ENCODE data around the gene DRG1.
A peak's percentile ranks its signal among the peaks of the same experiment; 100 is the strongest.

Gene DRG1

DNA sequence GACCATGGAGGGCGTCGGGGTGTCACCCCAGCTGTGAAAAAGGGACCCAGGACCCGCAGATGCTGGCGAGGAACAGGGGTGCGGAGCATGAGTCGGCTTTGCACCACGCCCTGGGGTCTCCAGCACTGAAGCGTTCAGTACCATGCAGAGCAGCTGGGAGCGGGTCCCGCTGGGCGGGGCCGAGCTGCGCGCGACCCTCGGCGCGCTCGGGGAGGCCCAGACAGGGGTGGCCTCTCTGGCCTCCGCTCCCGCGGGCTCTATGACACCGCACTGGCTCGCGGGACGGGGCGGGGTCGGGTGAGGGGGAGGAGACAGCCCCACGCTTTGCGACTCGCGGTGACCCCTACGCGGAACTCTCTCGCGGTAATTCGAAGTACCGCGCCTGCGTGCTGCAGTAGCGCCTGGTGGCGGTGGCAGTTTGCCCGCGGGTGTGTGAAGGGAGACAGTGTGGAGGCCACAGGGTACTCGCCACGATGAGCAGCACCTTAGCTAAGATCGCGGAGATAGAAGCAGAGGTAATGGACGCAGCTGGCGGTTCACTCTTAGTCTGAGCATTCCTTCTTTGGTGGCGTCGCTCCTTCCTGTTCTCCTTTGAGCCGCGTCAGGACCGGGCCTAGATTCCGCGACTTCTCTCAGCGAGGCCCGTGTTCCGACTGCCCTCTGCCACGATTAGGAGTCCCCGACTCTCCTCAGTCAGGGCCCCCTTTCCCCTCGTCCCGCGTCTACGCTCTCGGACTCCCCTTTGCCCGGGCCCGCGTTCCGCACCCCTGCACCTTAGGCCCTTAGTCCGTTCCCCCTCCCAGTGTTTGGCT lies at the start of gene DRG1:
TSS of gene DRG1 (plus strand) at position 394 of the 812 bp plus-strand sequence. CDS start at position 474, 80 bp downstream.
- DNase-seq (ENCODE audit: low read depth) = peak; percentile 81
- peak within 1 kb of the TSS; percentile 96 for H3K4me3 ChIP-seq (ENCODE audit: low read length)
- no peak for TF ChIP-seq CTCF (conservative IDR thresholded peaks at IDR 0.05; ENCODE audit: low read depth, low read length)

GRCh38 chr22:31349960-31350359 lies 49.4 kb upstream of the DRG1 start:
- no peak overlapping the region for H3K4me3 ChIP-seq (ENCODE audit: low read length)
- no peak for DNase-seq (ENCODE audit: low read depth)
- TF ChIP-seq CTCF (conservative IDR thresholded peaks at IDR 0.05; ENCODE audit: low read depth, low read length) = no peak

- H3K4me3 ChIP-seq (ENCODE audit: low read length) = no peak overlapping the region
- DNase-seq (ENCODE audit: low read depth) = no peak
- TF ChIP-seq CTCF (conservative IDR thresholded peaks at IDR 0.05; ENCODE audit: low read depth, low read length) = no peak
Measured at GRCh38 chr22:31350410-31350863, 49.0 kb upstream of the DRG1 start.

GRCh38 chr22:31354515-31354914 lies 44.9 kb upstream of the DRG1 start:
- DNase-seq (ENCODE audit: low read depth) = no peak
- no peak for TF ChIP-seq CTCF (conservative IDR thresholded peaks at IDR 0.05; ENCODE audit: low read depth, low read length)
- H3K4me3 ChIP-seq (ENCODE audit: low read length) = no peak overlapping the region

DNA sequence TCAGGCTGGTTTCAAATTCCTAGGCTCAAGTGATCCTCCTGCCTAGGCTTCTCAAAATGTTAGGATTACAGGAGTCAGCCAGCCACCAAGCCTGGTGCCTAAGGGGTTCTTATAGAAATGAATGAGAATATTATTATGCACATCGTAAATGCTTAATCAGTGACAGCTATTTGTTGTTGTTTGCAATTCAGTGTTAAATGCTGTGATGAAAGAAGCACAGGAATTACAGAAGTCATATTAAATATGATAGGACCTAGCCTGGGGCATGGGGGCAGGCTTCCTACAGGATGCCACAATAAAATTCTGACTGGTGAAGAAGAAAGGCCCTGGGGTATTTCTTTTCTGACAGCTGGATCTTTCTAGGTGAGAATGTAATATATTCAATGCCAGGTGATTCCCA lies 39.4 kb upstream of the DRG1 start:
- no peak for TF ChIP-seq CTCF (conservative IDR thresholded peaks at IDR 0.05; ENCODE audit: low read depth, low read length)
- no peak for DNase-seq (ENCODE audit: low read depth)
- H3K4me3 ChIP-seq (ENCODE audit: low read length) = no peak overlapping the region

GRCh38 chr22:31361743-31362142 lies 37.7 kb upstream of the DRG1 start:
- no peak for DNase-seq (ENCODE audit: low read depth)
- TF ChIP-seq CTCF (conservative IDR thresholded peaks at IDR 0.05; ENCODE audit: low read depth, low read length) = no peak
- no peak overlapping the region for H3K4me3 ChIP-seq (ENCODE audit: low read length)

DNA sequence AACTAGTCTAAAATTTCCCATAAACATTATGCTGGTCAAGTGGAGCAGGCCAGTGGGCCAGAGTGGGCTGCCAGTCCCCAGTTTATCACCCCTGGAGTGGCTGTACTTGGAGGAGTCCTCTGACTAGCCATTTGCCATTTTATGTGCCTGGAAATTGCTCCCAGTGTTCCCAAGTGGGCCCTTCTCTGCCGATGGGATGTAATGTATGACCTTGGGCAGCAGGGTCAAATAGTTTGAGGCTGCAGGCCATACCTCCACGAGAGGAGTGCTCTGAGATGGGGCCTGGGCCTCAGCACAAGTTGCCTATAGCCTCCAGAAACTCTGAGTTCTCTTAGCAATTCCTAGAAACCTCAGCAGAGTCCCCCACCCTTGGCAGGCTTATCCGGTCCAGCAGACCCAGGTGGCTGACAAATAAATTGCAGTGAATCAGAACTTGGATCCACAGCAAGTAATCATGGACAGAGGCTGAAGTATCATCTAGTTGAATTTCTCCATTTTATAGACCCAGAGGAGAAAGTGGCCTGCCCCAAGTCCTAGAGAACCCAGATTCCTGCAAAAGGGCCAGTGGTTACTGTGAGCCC lies 35.4 kb upstream of the DRG1 start:
- H3K4me3 ChIP-seq (ENCODE audit: low read length) = no peak overlapping the region
- no peak for TF ChIP-seq CTCF (conservative IDR thresholded peaks at IDR 0.05; ENCODE audit: low read depth, low read length)
- no peak for DNase-seq (ENCODE audit: low read depth)
